ENCODE measurements around the gene ATG10.

DNA sequence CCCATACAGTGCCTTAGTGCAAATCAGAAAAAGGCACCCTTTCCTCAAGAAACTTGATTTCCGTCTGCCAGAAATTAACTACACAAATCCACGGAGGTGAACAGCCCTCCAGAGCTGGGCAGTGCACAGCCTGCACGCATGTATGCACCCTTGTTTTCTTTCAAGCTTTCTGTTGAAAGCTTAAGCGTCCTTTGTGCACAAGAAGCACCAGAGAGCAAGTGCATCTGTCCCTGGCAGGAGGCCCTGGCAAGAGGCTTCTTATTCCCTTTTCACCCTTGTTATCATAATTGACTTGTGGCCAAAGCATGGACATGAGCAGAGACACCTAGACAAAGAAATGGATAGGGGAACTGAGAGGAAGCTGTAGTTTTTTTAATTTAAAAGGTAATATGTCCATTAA is 47.4 kb upstream of the ATG10 start:
- TF ChIP-seq POLR2A (IDR thresholded peaks at IDR 0.05), result no peak
- TF ChIP-seq, protein P1, sequence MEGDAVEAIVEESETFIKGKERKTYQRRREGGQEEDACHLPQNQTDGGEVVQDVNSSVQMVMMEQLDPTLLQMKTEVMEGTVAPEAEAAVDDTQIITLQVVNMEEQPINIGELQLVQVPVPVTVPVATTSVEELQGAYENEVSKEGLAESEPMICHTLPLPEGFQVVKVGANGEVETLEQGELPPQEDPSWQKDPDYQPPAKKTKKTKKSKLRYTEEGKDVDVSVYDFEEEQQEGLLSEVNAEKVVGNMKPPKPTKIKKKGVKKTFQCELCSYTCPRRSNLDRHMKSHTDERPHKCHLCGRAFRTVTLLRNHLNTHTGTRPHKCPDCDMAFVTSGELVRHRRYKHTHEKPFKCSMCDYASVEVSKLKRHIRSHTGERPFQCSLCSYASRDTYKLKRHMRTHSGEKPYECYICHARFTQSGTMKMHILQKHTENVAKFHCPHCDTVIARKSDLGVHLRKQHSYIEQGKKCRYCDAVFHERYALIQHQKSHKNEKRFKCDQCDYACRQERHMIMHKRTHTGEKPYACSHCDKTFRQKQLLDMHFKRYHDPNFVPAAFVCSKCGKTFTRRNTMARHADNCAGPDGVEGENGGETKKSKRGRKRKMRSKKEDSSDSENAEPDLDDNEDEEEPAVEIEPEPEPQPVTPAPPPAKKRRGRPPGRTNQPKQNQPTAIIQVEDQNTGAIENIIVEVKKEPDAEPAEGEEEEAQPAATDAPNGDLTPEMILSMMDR (IDR thresholded peaks at IDR 0.05), result no peak

All from heart left ventricle (tissue), 13 donors.